SK-N-SH treated with all-trans-retinoic acid at 6 μM for 48 hours (cell line): ENCODE measurements around the gene ACCS.

Experiments
- ATAC-seq: fragments of 200-7000 bp; cut with Tn5 transposase; 3 replicates; pipeline ENCODE4 v1.9.1; 2020; ENCODE audit warnings: mild to moderate bottlenecking, moderate library complexity
- ARNTL ChIP-seq: fragments of 450-650 bp; formaldehyde crosslinking; IDR thresholded peaks from 2 replicates; pipeline ENCODE4 v1.5.0; 2020; ENCODE audit warnings: low read depth, mild to moderate bottlenecking, moderate library complexity, borderline replicate concordance
- BACH2 ChIP-seq: fragments of 250-450 bp; sonication (Bioruptor Pico); IDR thresholded peaks from 2 replicates; pipeline ENCODE4 v1.9.0; 2021; ENCODE audit warnings: mild to moderate bottlenecking, borderline replicate concordance
- CSDC2 ChIP-seq: fragments of 250-450 bp; sonication (Bioruptor Pico); IDR thresholded peaks from 2 replicates; pipeline ENCODE4 v1.5.0; 2020; ENCODE audit warnings: mild to moderate bottlenecking, moderate library complexity
- ESRRG ChIP-seq: fragments of 250-450 bp; sonication (Bioruptor Pico); IDR thresholded peaks from 2 replicates; pipeline ENCODE4 v1.6.1; 2021; ENCODE audit warnings: mild to moderate bottlenecking
- GLIS3 ChIP-seq: fragments of 250-450 bp; sonication (Bioruptor Pico); IDR thresholded peaks from 2 replicates; pipeline ENCODE4 v1.5.0; 2020; ENCODE audit warnings: mild to moderate bottlenecking, moderate library complexity
- ISL1 ChIP-seq: fragments of 250-450 bp; sonication (Bioruptor Pico); IDR thresholded peaks from 2 replicates; pipeline ENCODE4 v2.1.2; 2022; ENCODE audit warnings: mild to moderate bottlenecking, moderate library complexity
- OSR1 ChIP-seq: fragments of 250-450 bp; sonication (Bioruptor Pico); IDR thresholded peaks from 2 replicates; pipeline ENCODE4 v1.8.0; 2022; ENCODE audit warnings: moderate library complexity, mild to moderate bottlenecking, inconsistent platforms
- PPARA ChIP-seq: fragments of 250-450 bp; sonication (Bioruptor Pico); IDR thresholded peaks from 2 replicates; pipeline ENCODE4 v1.5.0; 2020; ENCODE audit warnings: mild to moderate bottlenecking, borderline replicate concordance
- RARB ChIP-seq: fragments of 250-450 bp; sonication (Bioruptor Pico); IDR thresholded peaks from 2 replicates; pipeline ENCODE4 v1.8.0; 2021; ENCODE audit warnings: mild to moderate bottlenecking, moderate library complexity
- SNAI2 ChIP-seq: fragments of 250-450 bp; sonication (Bioruptor Pico); IDR thresholded peaks from 2 replicates; pipeline ENCODE4 v1.5.0; 2020; ENCODE audit warnings: mild to moderate bottlenecking, moderate library complexity
- TCF4 ChIP-seq: fragments of 250-450 bp; sonication (Bioruptor Pico); IDR thresholded peaks from 2 replicates; pipeline ENCODE4 v1.8.0; 2021; ENCODE audit warnings: mild to moderate bottlenecking, moderate library complexity, borderline replicate concordance
- TOX ChIP-seq: fragments of 250-450 bp; sonication (Bioruptor Pico); IDR thresholded peaks from 2 replicates; pipeline ENCODE4 v1.8.0; 2021; ENCODE audit warnings: mild to moderate bottlenecking, moderate library complexity, borderline replicate concordance
- ZC3H10 ChIP-seq: fragments of 250-450 bp; sonication (Bioruptor Pico); IDR thresholded peaks from 2 replicates; pipeline ENCODE4 v1.5.1; 2021; ENCODE audit warnings: mild to moderate bottlenecking, moderate library complexity
- ZFP3 ChIP-seq: fragments of 250-450 bp; sonication (Bioruptor Pico); IDR thresholded peaks from 2 replicates; pipeline ENCODE4 v1.5.0; 2020; ENCODE audit warnings: mild to moderate bottlenecking, moderate library complexity
- ZFP30 ChIP-seq: fragments of 450-650 bp; formaldehyde crosslinking; IDR thresholded peaks from 2 replicates; pipeline ENCODE4 v1.5.0; 2022; ENCODE audit warnings: mild to moderate bottlenecking, moderate library complexity
- ZNF565 ChIP-seq: fragments of 450-650 bp; formaldehyde crosslinking; conservative IDR thresholded peaks from 2 replicates; pipeline ENCODE4 v1.5.0; 2020; ENCODE audit warnings: low read depth, mild to moderate bottlenecking, moderate library complexity
- ZNF8 ChIP-seq: fragments of 450-650 bp; formaldehyde crosslinking; IDR thresholded peaks from 2 replicates; pipeline ENCODE4 v1.5.0; 2020; ENCODE audit warnings: mild to moderate bottlenecking, moderate library complexity
- TF ChIP-seq, protein P1 (sequence below): fragments of 250-450 bp; sonication (Bioruptor Pico); IDR thresholded peaks from 2 replicates; pipeline ENCODE4 v1.8.0; 2020; ENCODE audit warnings: mild to moderate bottlenecking, moderate library complexity, borderline replicate concordance
- TF ChIP-seq, protein P2 (sequence below): fragments of 250-450 bp; sonication (Bioruptor Pico); IDR thresholded peaks from 2 replicates; pipeline ENCODE4 v1.5.1; 2020; ENCODE audit warnings: low read depth, mild to moderate bottlenecking, moderate library complexity
- TF ChIP-seq, protein P3 (sequence below): fragments of 250-450 bp; sonication (Bioruptor Pico); IDR thresholded peaks from 2 replicates; pipeline ENCODE4 v1.8.0; 2021; ENCODE audit warnings: low read depth, mild to moderate bottlenecking, moderate library complexity, borderline replicate concordance
- TF ChIP-seq, protein P4 (sequence below): fragments of 250-450 bp; sonication (Bioruptor Pico); IDR thresholded peaks from 2 replicates; pipeline ENCODE4 v1.5.1; 2021; ENCODE audit warnings: mild to moderate bottlenecking, moderate library complexity
- TF ChIP-seq, protein P5 (sequence below): fragments of 250-450 bp; sonication (Bioruptor Pico); IDR thresholded peaks from 2 replicates; pipeline ENCODE4 v1.5.0; 2020; ENCODE audit warnings: mild to moderate bottlenecking, moderate library complexity

The ACCS gene

DNA sequence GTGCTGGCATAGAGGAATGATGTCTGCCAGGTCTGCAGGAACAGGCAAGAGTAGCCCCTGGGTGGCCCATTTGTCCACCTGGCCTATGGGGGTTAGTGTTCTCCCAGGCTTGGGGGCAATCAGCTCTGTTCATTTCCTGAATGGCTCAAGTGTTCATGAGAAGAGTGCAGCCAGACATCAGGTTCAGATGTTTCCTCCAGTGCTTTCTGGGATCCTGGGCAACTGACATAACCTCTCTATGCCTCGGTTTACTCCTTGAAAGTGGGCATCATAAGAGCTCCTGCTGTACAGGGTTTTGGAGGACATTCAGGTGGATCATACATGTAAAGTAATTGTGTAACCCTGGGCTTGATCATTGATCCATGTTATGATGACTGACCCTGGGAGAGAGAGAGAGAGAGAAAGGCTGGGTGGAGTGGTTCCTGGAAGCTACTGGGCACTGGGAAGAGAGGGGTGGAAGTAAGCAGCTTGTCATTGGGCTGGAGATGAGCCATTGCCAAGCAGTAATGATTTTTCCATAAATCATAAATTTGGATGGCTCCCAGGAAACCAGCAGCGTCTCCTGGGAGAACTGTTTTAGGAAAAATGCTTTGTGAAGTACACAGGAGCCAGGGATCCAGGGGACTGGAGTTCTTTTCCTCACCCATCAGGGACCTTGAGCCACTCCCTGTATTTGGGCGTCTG lies 48.5 kb upstream of the ACCS start:
- ATAC-seq: peak; percentile 44
- no peak for TF ChIP-seq ARNTL
- no peak for TF ChIP-seq TCF4 (CRISPR knock-in tag)
- no peak for TF ChIP-seq TOX (CRISPR knock-in tag)
- no peak for TF ChIP-seq ESRRG (CRISPR knock-in tag)
- TF ChIP-seq OSR1 (CRISPR knock-in tag): no peak
- TF ChIP-seq ZNF565 (CRISPR knock-in tag): no peak
- TF ChIP-seq, protein P1, sequence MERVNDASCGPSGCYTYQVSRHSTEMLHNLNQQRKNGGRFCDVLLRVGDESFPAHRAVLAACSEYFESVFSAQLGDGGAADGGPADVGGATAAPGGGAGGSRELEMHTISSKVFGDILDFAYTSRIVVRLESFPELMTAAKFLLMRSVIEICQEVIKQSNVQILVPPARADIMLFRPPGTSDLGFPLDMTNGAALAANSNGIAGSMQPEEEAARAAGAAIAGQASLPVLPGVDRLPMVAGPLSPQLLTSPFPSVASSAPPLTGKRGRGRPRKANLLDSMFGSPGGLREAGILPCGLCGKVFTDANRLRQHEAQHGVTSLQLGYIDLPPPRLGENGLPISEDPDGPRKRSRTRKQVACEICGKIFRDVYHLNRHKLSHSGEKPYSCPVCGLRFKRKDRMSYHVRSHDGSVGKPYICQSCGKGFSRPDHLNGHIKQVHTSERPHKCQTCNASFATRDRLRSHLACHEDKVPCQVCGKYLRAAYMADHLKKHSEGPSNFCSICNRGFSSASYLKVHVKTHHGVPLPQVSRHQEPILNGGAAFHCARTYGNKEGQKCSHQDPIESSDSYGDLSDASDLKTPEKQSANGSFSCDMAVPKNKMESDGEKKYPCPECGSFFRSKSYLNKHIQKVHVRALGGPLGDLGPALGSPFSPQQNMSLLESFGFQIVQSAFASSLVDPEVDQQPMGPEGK (CRISPR knock-in tag): no peak
- TF ChIP-seq, protein P2, sequence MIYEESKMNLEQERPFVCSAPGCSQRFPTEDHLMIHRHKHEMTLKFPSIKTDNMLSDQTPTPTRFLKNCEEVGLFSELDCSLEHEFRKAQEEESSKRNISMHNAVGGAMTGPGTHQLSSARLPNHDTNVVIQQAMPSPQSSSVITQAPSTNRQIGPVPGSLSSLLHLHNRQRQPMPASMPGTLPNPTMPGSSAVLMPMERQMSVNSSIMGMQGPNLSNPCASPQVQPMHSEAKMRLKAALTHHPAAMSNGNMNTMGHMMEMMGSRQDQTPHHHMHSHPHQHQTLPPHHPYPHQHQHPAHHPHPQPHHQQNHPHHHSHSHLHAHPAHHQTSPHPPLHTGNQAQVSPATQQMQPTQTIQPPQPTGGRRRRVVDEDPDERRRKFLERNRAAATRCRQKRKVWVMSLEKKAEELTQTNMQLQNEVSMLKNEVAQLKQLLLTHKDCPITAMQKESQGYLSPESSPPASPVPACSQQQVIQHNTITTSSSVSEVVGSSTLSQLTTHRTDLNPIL (CRISPR knock-in tag): no peak
- TF ChIP-seq GLIS3 (CRISPR knock-in tag): no peak
- no peak for TF ChIP-seq PPARA
- no peak for TF ChIP-seq ZC3H10
- no peak for TF ChIP-seq ZFP30
- no peak for TF ChIP-seq RARB (CRISPR knock-in tag)
- no peak for TF ChIP-seq ZNF8 (CRISPR knock-in tag)
- TF ChIP-seq, protein P3, sequence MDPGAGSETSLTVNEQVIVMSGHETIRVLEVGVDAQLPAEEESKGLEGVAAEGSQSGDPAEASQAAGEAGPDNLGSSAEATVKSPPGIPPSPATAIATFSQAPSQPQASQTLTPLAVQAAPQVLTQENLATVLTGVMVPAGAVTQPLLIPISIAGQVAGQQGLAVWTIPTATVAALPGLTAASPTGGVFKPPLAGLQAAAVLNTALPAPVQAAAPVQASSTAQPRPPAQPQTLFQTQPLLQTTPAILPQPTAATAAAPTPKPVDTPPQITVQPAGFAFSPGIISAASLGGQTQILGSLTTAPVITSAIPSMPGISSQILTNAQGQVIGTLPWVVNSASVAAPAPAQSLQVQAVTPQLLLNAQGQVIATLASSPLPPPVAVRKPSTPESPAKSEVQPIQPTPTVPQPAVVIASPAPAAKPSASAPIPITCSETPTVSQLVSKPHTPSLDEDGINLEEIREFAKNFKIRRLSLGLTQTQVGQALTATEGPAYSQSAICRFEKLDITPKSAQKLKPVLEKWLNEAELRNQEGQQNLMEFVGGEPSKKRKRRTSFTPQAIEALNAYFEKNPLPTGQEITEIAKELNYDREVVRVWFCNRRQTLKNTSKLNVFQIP (CRISPR knock-in tag): no peak
- TF ChIP-seq, protein P4, sequence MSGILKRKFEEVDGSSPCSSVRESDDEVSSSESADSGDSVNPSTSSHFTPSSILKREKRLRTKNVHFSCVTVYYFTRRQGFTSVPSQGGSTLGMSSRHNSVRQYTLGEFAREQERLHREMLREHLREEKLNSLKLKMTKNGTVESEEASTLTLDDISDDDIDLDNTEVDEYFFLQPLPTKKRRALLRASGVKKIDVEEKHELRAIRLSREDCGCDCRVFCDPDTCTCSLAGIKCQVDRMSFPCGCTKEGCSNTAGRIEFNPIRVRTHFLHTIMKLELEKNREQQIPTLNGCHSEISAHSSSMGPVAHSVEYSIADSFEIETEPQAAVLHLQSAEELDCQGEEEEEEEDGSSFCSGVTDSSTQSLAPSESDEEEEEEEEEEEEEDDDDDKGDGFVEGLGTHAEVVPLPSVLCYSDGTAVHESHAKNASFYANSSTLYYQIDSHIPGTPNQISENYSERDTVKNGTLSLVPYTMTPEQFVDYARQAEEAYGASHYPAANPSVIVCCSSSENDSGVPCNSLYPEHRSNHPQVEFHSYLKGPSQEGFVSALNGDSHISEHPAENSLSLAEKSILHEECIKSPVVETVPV (CRISPR knock-in tag): no peak
- no peak for TF ChIP-seq CSDC2
- TF ChIP-seq, protein P5, sequence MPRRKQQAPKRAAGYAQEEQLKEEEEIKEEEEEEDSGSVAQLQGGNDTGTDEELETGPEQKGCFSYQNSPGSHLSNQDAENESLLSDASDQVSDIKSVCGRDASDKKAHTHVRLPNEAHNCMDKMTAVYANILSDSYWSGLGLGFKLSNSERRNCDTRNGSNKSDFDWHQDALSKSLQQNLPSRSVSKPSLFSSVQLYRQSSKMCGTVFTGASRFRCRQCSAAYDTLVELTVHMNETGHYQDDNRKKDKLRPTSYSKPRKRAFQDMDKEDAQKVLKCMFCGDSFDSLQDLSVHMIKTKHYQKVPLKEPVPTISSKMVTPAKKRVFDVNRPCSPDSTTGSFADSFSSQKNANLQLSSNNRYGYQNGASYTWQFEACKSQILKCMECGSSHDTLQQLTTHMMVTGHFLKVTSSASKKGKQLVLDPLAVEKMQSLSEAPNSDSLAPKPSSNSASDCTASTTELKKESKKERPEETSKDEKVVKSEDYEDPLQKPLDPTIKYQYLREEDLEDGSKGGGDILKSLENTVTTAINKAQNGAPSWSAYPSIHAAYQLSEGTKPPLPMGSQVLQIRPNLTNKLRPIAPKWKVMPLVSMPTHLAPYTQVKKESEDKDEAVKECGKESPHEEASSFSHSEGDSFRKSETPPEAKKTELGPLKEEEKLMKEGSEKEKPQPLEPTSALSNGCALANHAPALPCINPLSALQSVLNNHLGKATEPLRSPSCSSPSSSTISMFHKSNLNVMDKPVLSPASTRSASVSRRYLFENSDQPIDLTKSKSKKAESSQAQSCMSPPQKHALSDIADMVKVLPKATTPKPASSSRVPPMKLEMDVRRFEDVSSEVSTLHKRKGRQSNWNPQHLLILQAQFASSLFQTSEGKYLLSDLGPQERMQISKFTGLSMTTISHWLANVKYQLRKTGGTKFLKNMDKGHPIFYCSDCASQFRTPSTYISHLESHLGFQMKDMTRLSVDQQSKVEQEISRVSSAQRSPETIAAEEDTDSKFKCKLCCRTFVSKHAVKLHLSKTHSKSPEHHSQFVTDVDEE (CRISPR knock-in tag): no peak
- no peak for TF ChIP-seq BACH2 (CRISPR knock-in tag)
- no peak for TF ChIP-seq ZFP3 (CRISPR knock-in tag)

DNA sequence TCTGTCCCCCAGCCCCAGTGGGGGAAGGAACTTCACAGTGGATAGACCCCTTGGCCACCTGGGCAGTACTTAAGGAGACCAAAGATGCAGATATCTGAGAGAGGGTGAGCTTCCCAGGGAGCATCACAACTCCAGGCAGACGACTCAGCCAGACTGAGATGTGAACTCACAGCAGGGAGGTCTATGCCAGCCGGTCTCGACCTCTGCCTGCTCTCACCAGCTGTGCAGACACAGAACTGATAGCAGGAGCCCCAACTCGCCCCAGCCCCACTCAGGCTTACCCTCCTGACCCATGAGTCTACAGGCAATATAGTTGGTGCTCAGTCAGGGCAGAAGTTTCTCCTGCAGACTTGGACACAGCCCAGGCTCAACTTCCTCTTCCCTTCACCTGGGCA lies 47.9 kb upstream of the ACCS start:
- TF ChIP-seq ZNF565 (CRISPR knock-in tag) (no peak), RARB (CRISPR knock-in tag) (no peak), ISL1 (CRISPR knock-in tag) (no peak), GLIS3 (CRISPR knock-in tag) (no peak), CSDC2 (no peak), ESRRG (CRISPR knock-in tag) (no peak), SNAI2 (CRISPR knock-in tag) (no peak), ZC3H10 (no peak)
- TF ChIP-seq, protein P3 (CRISPR knock-in tag): no peak
- TF ChIP-seq, protein P5 (CRISPR knock-in tag): no peak
- TF ChIP-seq, all 23 proteins: peak for 0
- ATAC-seq: peak; percentile 46
